DOHH2 (cell line): ENCODE results near the gene RPS2.
A peak's percentile ranks its signal among the peaks of the same experiment; 100 is the strongest.

Experiments used
- H3F3A ChIP-seq: fragments of 200-600 bp; sonication (generic), shearing (Covaris generic); 2 replicates; pipeline ENCODE4 v1.6.0; 2016; ENCODE audit warnings: antibody characterized with exemption, mild to moderate bottlenecking; ENCODE audit not compliant: control insufficient read depth, insufficient read depth
- H3K27ac ChIP-seq: fragments of 200-600 bp; sonication (generic); 2 replicates; pipeline ENCODE4 v1.5.1; 2014; ENCODE audit warnings: low read depth, mild to moderate bottlenecking, low read length, moderate library complexity
- H3K27me3 ChIP-seq: fragments of 200-600 bp; sonication (generic); 2 replicates; pipeline ENCODE4 v1.6.1; 2014; ENCODE audit warnings: mild to moderate bottlenecking, low read length, mixed read lengths; ENCODE audit not compliant: control insufficient read depth
- H3K36me3 ChIP-seq: fragments of 200-600 bp; sonication (generic); 2 replicates; pipeline ENCODE4 v1.6.1; 2014; ENCODE audit warnings: mild to moderate bottlenecking, low read length, moderate library complexity, mixed read lengths; ENCODE audit not compliant: control insufficient read depth
- H3K4me1 ChIP-seq: fragments of 200-600 bp; sonication (generic); 2 replicates; pipeline ENCODE4 v1.6.1; 2014; ENCODE audit warnings: mild to moderate bottlenecking, low read length, mixed read lengths; ENCODE audit not compliant: control insufficient read depth
- H3K4me2 ChIP-seq: fragments of 200-600 bp; sonication (generic); 2 replicates; pipeline ENCODE4 v1.6.0; 2014; ENCODE audit warnings: mild to moderate bottlenecking, low read length, moderate library complexity
- H3K4me3 ChIP-seq: fragments of 200-600 bp; sonication (generic); 2 replicates; pipeline ENCODE4 v1.5.1; 2014; ENCODE audit warnings: mild to moderate bottlenecking, low read length, mixed read lengths
- H3K79me2 ChIP-seq: fragments of 200-600 bp; sonication (generic); 2 replicates; pipeline ENCODE4 v1.6.1; 2014; ENCODE audit warnings: mild to moderate bottlenecking, low read length, mixed read lengths; ENCODE audit not compliant: control insufficient read depth
- H3K9me2 ChIP-seq: fragments of 200-600 bp; sonication (generic); replicated peaks from 2 replicates; pipeline ENCODE4 v1.6.1; 2014; ENCODE audit warnings: mild to moderate bottlenecking, low read length, mixed read lengths; ENCODE audit not compliant: control insufficient read depth
- H3K9me3 ChIP-seq: fragments of 200-600 bp; sonication (generic); 2 replicates; pipeline ENCODE4 v1.6.1; 2014; ENCODE audit warnings: antibody characterized with exemption, low read length, mixed read lengths; ENCODE audit not compliant: control insufficient read depth, insufficient read depth
- H4K20me1 ChIP-seq: fragments of 200-600 bp; sonication (generic); 2 replicates; pipeline ENCODE4 v1.6.0; 2014; ENCODE audit warnings: low read depth, mild to moderate bottlenecking, antibody characterized with exemption, low read length, moderate library complexity; ENCODE audit not compliant: control insufficient read depth, insufficient read depth
- EZH2phosphoT487 ChIP-seq: fragments of 200-600 bp; sonication (generic); IDR thresholded peaks from 2 replicates; pipeline ENCODE4 v1.6.1; 2017; ENCODE audit warnings: borderline replicate concordance, mild to moderate bottlenecking, antibody characterized with exemption, low read length, moderate library complexity, mixed read lengths
- TF ChIP-seq, protein P1 (sequence below): fragments of 200-600 bp; sonication (generic); IDR thresholded peaks from one replicate; pipeline ENCODE4 v1.5.1; 2014; ENCODE audit warnings: antibody characterized with exemption, mild to moderate bottlenecking, low read depth, low read length; ENCODE audit not compliant: poor library complexity, severe bottlenecking

Gene RPS2

GRCh38 chr16:1990351-1991134, 25.9 kb upstream of the RPS2 start:
- Histone ChIP-seq H3K9me3 (peaks cover 5% of the 10 kb centered on the region; the same call in 1 of the 2 replicates), H3F3A (peaks cover 33% of the 10 kb centered on the region), H3K79me2 (peaks cover 4% of the 10 kb centered on the region), H3K36me3 (peaks cover 27% of the 10 kb centered on the region), H3K9me2 (no peaks in the 10 kb centered on the region), H3K4me1 (peaks cover 45% of the 10 kb centered on the region), H3K4me3 (peak overlapping the region; percentile 93), H3K27ac (peak overlapping the region; percentile 77), H3K4me2 (peak overlapping the region; percentile 100), H4K20me1 (no peaks in the 10 kb centered on the region), H3K27me3 (peaks cover 19% of the 10 kb centered on the region)
- TF ChIP-seq EZH2phosphoT487 = peak; percentile 56; the same call in 1 of the 2 replicates
- TF ChIP-seq, protein P1, sequence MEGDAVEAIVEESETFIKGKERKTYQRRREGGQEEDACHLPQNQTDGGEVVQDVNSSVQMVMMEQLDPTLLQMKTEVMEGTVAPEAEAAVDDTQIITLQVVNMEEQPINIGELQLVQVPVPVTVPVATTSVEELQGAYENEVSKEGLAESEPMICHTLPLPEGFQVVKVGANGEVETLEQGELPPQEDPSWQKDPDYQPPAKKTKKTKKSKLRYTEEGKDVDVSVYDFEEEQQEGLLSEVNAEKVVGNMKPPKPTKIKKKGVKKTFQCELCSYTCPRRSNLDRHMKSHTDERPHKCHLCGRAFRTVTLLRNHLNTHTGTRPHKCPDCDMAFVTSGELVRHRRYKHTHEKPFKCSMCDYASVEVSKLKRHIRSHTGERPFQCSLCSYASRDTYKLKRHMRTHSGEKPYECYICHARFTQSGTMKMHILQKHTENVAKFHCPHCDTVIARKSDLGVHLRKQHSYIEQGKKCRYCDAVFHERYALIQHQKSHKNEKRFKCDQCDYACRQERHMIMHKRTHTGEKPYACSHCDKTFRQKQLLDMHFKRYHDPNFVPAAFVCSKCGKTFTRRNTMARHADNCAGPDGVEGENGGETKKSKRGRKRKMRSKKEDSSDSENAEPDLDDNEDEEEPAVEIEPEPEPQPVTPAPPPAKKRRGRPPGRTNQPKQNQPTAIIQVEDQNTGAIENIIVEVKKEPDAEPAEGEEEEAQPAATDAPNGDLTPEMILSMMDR = no peak

DNA sequence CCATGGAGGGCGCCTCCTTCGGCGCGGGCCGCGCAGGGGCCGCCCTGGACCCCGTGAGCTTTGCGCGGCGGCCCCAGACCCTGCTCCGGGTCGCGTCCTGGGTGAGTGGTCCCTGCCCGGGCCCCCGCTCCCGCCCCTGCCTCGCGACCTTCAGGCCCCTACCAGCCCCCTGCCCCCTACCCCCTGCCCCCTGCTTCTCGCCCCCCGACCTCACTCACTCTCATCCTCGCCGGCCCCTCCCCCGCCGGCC, 25.4 kb upstream of the RPS2 start:
- no peaks in the 10 kb centered on the region for H4K20me1 ChIP-seq
- peaks cover 28% of the 10 kb centered on the region for H3F3A ChIP-seq
- H3K27ac ChIP-seq = no peak overlapping the region
- H3K9me2 ChIP-seq = no peaks in the 10 kb centered on the region
- H3K4me1 ChIP-seq = peaks cover 50% of the 10 kb centered on the region
- H3K79me2 ChIP-seq = peaks cover 9% of the 10 kb centered on the region
- peaks cover 5% of the 10 kb centered on the region; the same call in 1 of the 2 replicates for H3K9me3 ChIP-seq
- TF ChIP-seq, protein P1 = no peak
- TF ChIP-seq EZH2phosphoT487 = no peak
- peak overlapping the region; percentile 93 for H3K4me3 ChIP-seq
- peaks cover 19% of the 10 kb centered on the region for H3K27me3 ChIP-seq
- peak overlapping the region; percentile 100 for H3K4me2 ChIP-seq
- H3K36me3 ChIP-seq = peaks cover 27% of the 10 kb centered on the region

- peaks cover 19% of the 10 kb centered on the region for H3K27me3 ChIP-seq
- H3K9me2 ChIP-seq = no peaks in the 10 kb centered on the region
- H3K27ac ChIP-seq = peak within 1 kb of the TSS; percentile 77
- H3K79me2 ChIP-seq = peaks cover 14% of the 10 kb centered on the region
- H3K4me1 ChIP-seq = peaks cover 56% of the 10 kb centered on the region
- peaks cover 5% of the 10 kb centered on the region; the same call in 1 of the 2 replicates for H3K9me3 ChIP-seq
- H3K4me2 ChIP-seq = peak within 1 kb of the TSS; percentile 100
- H3K4me3 ChIP-seq = peak within 1 kb of the TSS; percentile 93
- 0 out of 2 replicates have a peak, but pooled peaks have one; percentile 59 for TF ChIP-seq EZH2phosphoT487
- TF ChIP-seq, protein P1 = no peak
- H3F3A ChIP-seq = peaks cover 27% of the 10 kb centered on the region
- H3K36me3 ChIP-seq = peaks cover 30% of the 10 kb centered on the region
- H4K20me1 ChIP-seq = no peaks in the 10 kb centered on the region
These were observed 24.8 kb upstream of the RPS2 start, which contains the start of gene SYNGR3 for GRCh38 chr16:1989209-1990100. TSS of gene SYNGR3 (plus strand) at chr16:1989970. CDS start at chr16:1990103, 133 bp downstream.
